OCI-LY7 (cell line): ENCODE data around the gene EYS. TPM values are rescaled to one million over a fixed set of nuclear protein-coding genes. Genes with fewer than 3 reads are reported as not detected.

Experiments
- BruUV-seq: library from RNA; stranded (reverse); fragments of 400-500 nt; replicated peaks from 2 replicates; lab custom pipeline; 2021; lab: Mats Ljungman, UMichigan
- CTCF ChIA-PET: fragments of 300-600 bp; sonication (Branson Sonifier 250); formaldehyde crosslinking; loops from one replicate; lab custom pipeline; 2022; ENCODE audit warnings: antibody characterized with exemption; ENCODE audit not compliant: unreplicated experiment; lab: Charles Lee
- POLR2A ChIA-PET: fragments of 300-600 bp; sonication (Branson Sonifier 250); formaldehyde crosslinking; loops from one replicate; lab custom pipeline; 2022; ENCODE audit warnings: antibody characterized with exemption; lab: Charles Lee
- DNase-seq: peaks from one replicate; pipeline ENCODE4 v3.0.0-alpha.2; 2015; ENCODE audit warnings: low spot score
- H2AFZ ChIP-seq: fragments of 200-600 bp; sonication (generic), shearing (Covaris generic); 2 replicates; pipeline ENCODE4 v1.6.1; 2014; ENCODE audit warnings: mild to moderate bottlenecking, antibody characterized with exemption, low read length, moderate library complexity
- H3K27ac ChIP-seq: fragments of 200-600 bp; sonication (generic); 2 replicates; pipeline ENCODE4 v1.5.1; 2014; ENCODE audit warnings: mixed run types, low read depth, mild to moderate bottlenecking, moderate library complexity, low read length, inconsistent platforms; ENCODE audit not compliant: poor library complexity, severe bottlenecking
- H3K36me3 ChIP-seq: fragments of 200-600 bp; sonication (generic); 2 replicates; pipeline ENCODE4 v1.6.1; 2014; ENCODE audit warnings: mild to moderate bottlenecking, antibody characterized with exemption, low read length, moderate library complexity, mixed read lengths; ENCODE audit not compliant: insufficient read depth
- H3K4me1 ChIP-seq: fragments of 200-600 bp; sonication (generic); 2 replicates; pipeline ENCODE4 v1.5.1; 2014; ENCODE audit warnings: mild to moderate bottlenecking, low read length; ENCODE audit not compliant: insufficient read depth, poor library complexity, severe bottlenecking
- H3K4me2 ChIP-seq: fragments of 200-600 bp; sonication (generic); 2 replicates; pipeline ENCODE4 v1.6.1; 2014; ENCODE audit warnings: mild to moderate bottlenecking, low read length
- H3K4me3 ChIP-seq: fragments of 200-600 bp; sonication (generic); 2 replicates; pipeline ENCODE4 v1.5.1; 2014; ENCODE audit warnings: mild to moderate bottlenecking, low read depth, low read length; ENCODE audit not compliant: poor library complexity, severe bottlenecking
- H3K79me2 ChIP-seq: fragments of 200-600 bp; sonication (generic); 2 replicates; pipeline ENCODE4 v1.6.1; 2016; ENCODE audit warnings: low read depth, mild to moderate bottlenecking, low read length, moderate library complexity, mixed read lengths; ENCODE audit not compliant: insufficient read depth
- H3K9me2 ChIP-seq: fragments of 200-600 bp; sonication (generic); 2 replicates; pipeline ENCODE4 v1.6.1; 2016; ENCODE audit warnings: mild to moderate bottlenecking, low read length, mixed read lengths; ENCODE audit not compliant: insufficient read depth
- H3K9me3 ChIP-seq: fragments of 200-600 bp; sonication (generic); 2 replicates; pipeline ENCODE4 v1.6.1; 2014; ENCODE audit warnings: mild to moderate bottlenecking, mixed run types, low read length, mixed read lengths
- H4K20me1 ChIP-seq: fragments of 200-600 bp; sonication (generic); 2 replicates; pipeline ENCODE4 v1.6.1; 2014; ENCODE audit warnings: mild to moderate bottlenecking, antibody characterized with exemption, low read length, moderate library complexity, mixed read lengths; ENCODE audit not compliant: insufficient read depth
- EZH2phosphoT487 ChIP-seq: fragments of 200-600 bp; sonication (generic); IDR thresholded peaks from 2 replicates; pipeline ENCODE4 v1.6.1; 2018; ENCODE audit warnings: low read depth, borderline replicate concordance, mild to moderate bottlenecking, mixed run types, antibody characterized with exemption, low read length, moderate library complexity, mixed read lengths
- intact Hi-C: fragments of 100-400 bp; cut with micrococcal nuclease; formaldehyde crosslinking; loops from one replicate; pipeline ENCODE4 v1.10.0; 2022; ENCODE audit not compliant: unreplicated experiment
- total RNA-seq, 2 experiments: library from RNA; depleted of rRNA in 1 of 2; stranded (reverse); fragments of >200 nt in 1 of 2; shearing (Covaris generic) in 1 of 2; gene quantifications; 2 replicates each; pipeline ENCODE4 v1.2.3, GENCODE V29; 2014 to 2022
- TF ChIP-seq, protein P1 (sequence below): fragments of 200-600 bp; sonication (generic); conservative IDR thresholded peaks from 2 replicates; pipeline ENCODE4 v1.5.1; 2014; ENCODE audit warnings: mild to moderate bottlenecking, antibody characterized with exemption, low read length, moderate library complexity, mixed read lengths

The EYS gene
- total RNA-seq, 2 experiments from 2014 or later = not detected

DNA sequence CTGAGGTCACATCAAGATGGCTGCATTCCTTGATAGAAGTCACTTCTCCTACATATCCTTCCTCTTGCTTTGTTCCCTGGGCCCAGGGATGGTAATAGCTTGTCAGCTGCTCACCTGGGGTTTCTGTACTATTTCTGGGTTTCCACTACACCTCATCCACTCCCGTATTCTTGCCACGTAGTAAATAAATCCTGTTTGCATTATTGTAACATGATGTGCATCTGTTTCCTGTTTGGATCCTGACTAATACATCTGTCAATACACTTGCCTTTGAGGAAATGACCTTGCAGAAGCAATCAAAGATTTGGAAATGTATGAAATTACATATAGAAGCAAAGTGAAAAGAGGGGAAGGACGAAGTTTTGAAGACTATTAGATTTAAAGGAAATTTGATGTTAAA lies 1452.5 kb downstream of the EYS start:
- DNase-seq = no peak
- H3K4me2 ChIP-seq = no peak overlapping the region

GRCh38 chr6:64252256-64252655 lies 1454.8 kb downstream of the EYS start:
- no peak for DNase-seq
- no peaks in the 10 kb centered on the region for H3K79me2 ChIP-seq
- BruUV-seq = no TSS peak
- no peaks in the 10 kb centered on the region for H3K9me2 ChIP-seq
- H4K20me1 ChIP-seq = no peaks in the 10 kb centered on the region
- POLR2A ChIA-PET = interaction anchor here (0.6 to 0.7 kb wide), 2 partner anchors 15 to 34 kb away, joined by 4 read pairs; no protein-coding TSS in a partner anchor
- no peak overlapping the region for H3K4me2 ChIP-seq
- H3K36me3 ChIP-seq = no peaks in the 10 kb centered on the region
- no peak overlapping the region for H3K4me3 ChIP-seq
- no peaks in the 10 kb centered on the region for H3K4me1 ChIP-seq
- no peak overlapping the region for H2AFZ ChIP-seq
- no peaks in the 10 kb centered on the region for H3K9me3 ChIP-seq
- TF ChIP-seq, protein P1, sequence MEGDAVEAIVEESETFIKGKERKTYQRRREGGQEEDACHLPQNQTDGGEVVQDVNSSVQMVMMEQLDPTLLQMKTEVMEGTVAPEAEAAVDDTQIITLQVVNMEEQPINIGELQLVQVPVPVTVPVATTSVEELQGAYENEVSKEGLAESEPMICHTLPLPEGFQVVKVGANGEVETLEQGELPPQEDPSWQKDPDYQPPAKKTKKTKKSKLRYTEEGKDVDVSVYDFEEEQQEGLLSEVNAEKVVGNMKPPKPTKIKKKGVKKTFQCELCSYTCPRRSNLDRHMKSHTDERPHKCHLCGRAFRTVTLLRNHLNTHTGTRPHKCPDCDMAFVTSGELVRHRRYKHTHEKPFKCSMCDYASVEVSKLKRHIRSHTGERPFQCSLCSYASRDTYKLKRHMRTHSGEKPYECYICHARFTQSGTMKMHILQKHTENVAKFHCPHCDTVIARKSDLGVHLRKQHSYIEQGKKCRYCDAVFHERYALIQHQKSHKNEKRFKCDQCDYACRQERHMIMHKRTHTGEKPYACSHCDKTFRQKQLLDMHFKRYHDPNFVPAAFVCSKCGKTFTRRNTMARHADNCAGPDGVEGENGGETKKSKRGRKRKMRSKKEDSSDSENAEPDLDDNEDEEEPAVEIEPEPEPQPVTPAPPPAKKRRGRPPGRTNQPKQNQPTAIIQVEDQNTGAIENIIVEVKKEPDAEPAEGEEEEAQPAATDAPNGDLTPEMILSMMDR = no peak
- TF ChIP-seq EZH2phosphoT487 = no peak
- CTCF ChIA-PET = no interaction called here
- H3K27ac ChIP-seq = no peak overlapping the region
- intact Hi-C loops = no loop called here

More for the DNA sequence above, 1452.5 kb downstream of the EYS start:
- Histone ChIP-seq H3K27ac (no peak overlapping the region), H2AFZ (no peak overlapping the region), H4K20me1 (no peaks in the 10 kb centered on the region), H3K4me1 (no peaks in the 10 kb centered on the region), H3K9me3 (no peaks in the 10 kb centered on the region), H3K36me3 (no peaks in the 10 kb centered on the region), H3K4me3 (no peak overlapping the region), H3K9me2 (no peaks in the 10 kb centered on the region), H3K79me2 (no peaks in the 10 kb centered on the region)
- TF ChIP-seq, protein P1 = no peak
- no peak for TF ChIP-seq EZH2phosphoT487
- ChIA-PET POLR2A (no interaction called here), CTCF (no interaction called here)
- no TSS peak for BruUV-seq
- intact Hi-C loops = no loop called here

- intact Hi-C loops = no loop called here
- no peaks in the 10 kb centered on the region for H3K9me3 ChIP-seq
- DNase-seq = no peak
- H3K27ac ChIP-seq = no peak overlapping the region
- ChIA-PET CTCF (no interaction called here), POLR2A (interaction anchor here (0.5 kb wide), 1 partner anchor 815 kb away, joined by 3 read pairs; no protein-coding TSS in a partner anchor)
- H3K36me3 ChIP-seq = no peaks in the 10 kb centered on the region
- H3K4me2 ChIP-seq = no peak overlapping the region
- no peaks in the 10 kb centered on the region for H4K20me1 ChIP-seq
- H3K4me3 ChIP-seq = no peak overlapping the region
- H3K9me2 ChIP-seq = no peaks in the 10 kb centered on the region
- no peaks in the 10 kb centered on the region for H3K4me1 ChIP-seq
- BruUV-seq = no TSS peak
- TF ChIP-seq EZH2phosphoT487 = no peak
- TF ChIP-seq, protein P1 = no peak
- no peaks in the 10 kb centered on the region for H3K79me2 ChIP-seq
- no peak overlapping the region for H2AFZ ChIP-seq
These were observed 1456.9 kb downstream of the EYS start for GRCh38 chr6:64250126-64250525.
